Right lobe of liver (tissue), 4 donors: ENCODE measurements around the gene OR2F1.

Source experiments
- CTCF ChIP-seq, 4 donors: fragments of 200-600 bp in 3 of 4; fragments of 450-650 bp in 1 of 4; IDR thresholded peaks; one replicate each; pipeline versions ENCODE4 v1.5.1 to v1.8.0; 2016 to 2022; ENCODE audit warnings: antibody characterized with exemption in 4 of 4, mild to moderate bottlenecking in 2 of 4
- POLR2A ChIP-seq: fragments of 450-650 bp; IDR thresholded peaks from one replicate; pipeline ENCODE4 v1.6.1; 2017; ENCODE audit warnings: antibody characterized with exemption, mild to moderate bottlenecking
- donor health status: DM: no; HTN: no; CAD: no.
- donor health status: DM: no; HTN: no; CAD: no.
- donor health status: DM: no; HTN: yes; CAD: no.

GRCh38 chr7:143914938-143915652, 39.5 kb upstream of the OR2F1 start:
- TF ChIP-seq POLR2A, result no peak
- no peak for TF ChIP-seq CTCF (IDR thresholded peaks at IDR 0.05)
